Measurements from ENCODE around the gene PRR23B.
"Not testable (repeated sequence)": the region's sequence is repeated elsewhere in the genome, so short reads cannot be mapped to it uniquely, and the experiment has no call there.

PRR23B gene

GRCh38 chr3:139020868-139021234 lies at the start of gene PRR23B:
PRR23B (minus strand) TSS chr3:139020926; CDS start chr3:139020661, 265 bp downstream.
- DNase-seq: no peak

- DNase-seq: no peak
Measured at GRCh38 chr3:139062918-139063317, 42.2 kb upstream of the PRR23B start.

GRCh38 chr3:139052802-139053600 lies 32.3 kb upstream of the PRR23B start:
- DNase-seq: no peak

GRCh38 chr3:139044366-139045210 lies 23.9 kb upstream of the PRR23B start, which contains the start of gene PRR23C:
PRR23C (minus strand) TSS chr3:139044892; CDS start chr3:139044620, 272 bp downstream.
- no peak for DNase-seq

GRCh38 chr3:139043554-139044365 lies 23.0 kb upstream of the PRR23B start:
- DNase-seq: no peak

GRCh38 chr3:139037478-139037877 lies 16.8 kb upstream of the PRR23B start:
- DNase-seq: no peak

- no peak for DNase-seq
Measured at GRCh38 chr3:139032326-139033002, 11.7 kb upstream of the PRR23B start.

GRCh38 chr3:139030576-139030975 lies 9.8 kb upstream of the PRR23B start:
- not testable (repeated sequence) for DNase-seq

- no peak for DNase-seq
Measured at GRCh38 chr3:139024968-139025367, 4.2 kb upstream of the PRR23B start.

- DNase-seq: no peak
Measured at GRCh38 chr3:139020036-139020867, 474 bp downstream of the PRR23B start.

- no peak for DNase-seq
Measured at GRCh38 chr3:139016430-139017048, 4.2 kb downstream of the PRR23B start.

- no peak for DNase-seq
Measured at GRCh38 chr3:139006051-139006716, 14.5 kb downstream of the PRR23B start, which contains the start of gene PRR23A. PRR23A (minus strand) TSS chr3:139006268; CDS start chr3:139006268, 0 bp downstream.

- no peak for DNase-seq
Measured at GRCh38 chr3:139005356-139005993, 15.3 kb downstream of the PRR23B start.

- DNase-seq: no peak
Measured at GRCh38 chr3:138995706-138996105, 25.0 kb downstream of the PRR23B start.

GRCh38 chr3:138987181-138987580 lies 33.5 kb downstream of the PRR23B start:
- no peak for DNase-seq

- DNase-seq: no peak
Measured at GRCh38 chr3:138985932-138986331, 34.8 kb downstream of the PRR23B start.

GRCh38 chr3:138984816-138985215 lies 35.9 kb downstream of the PRR23B start:
- no peak for DNase-seq

GRCh38 chr3:138976047-138976446 lies 44.7 kb downstream of the PRR23B start:
- DNase-seq: no peak

- DNase-seq: no peak
Measured at GRCh38 chr3:138975351-138975750, 45.4 kb downstream of the PRR23B start.

GRCh38 chr3:138974462-138974861 lies 46.3 kb downstream of the PRR23B start:
- no peak for DNase-seq

Data from activated T-cell treated with anti-CD3 and anti-CD28 coated beads, Interleukin-2, amount 50 U/mL, for 48 hours (primary cell).